Measurements from ENCODE around the gene RNF149.
A peak's percentile ranks its signal among the peaks of the same experiment; 100 is the strongest.
"Not testable (repeated sequence)": the region's sequence is repeated elsewhere in the genome, so short reads cannot be mapped to it uniquely, and the experiment has no call there.

RNF149 gene

GRCh38 chr2:101331202-101331601 is 22.7 kb upstream of the RNF149 start:
- no peak for TF ChIP-seq CTCF (IDR thresholded peaks at IDR 0.05; ENCODE audit: insufficient read depth, low read depth, low read length, missing control alignments)
- no peak overlapping the region for H3K4me3 ChIP-seq (ENCODE audit: low read length)
- no peak for DNase-seq (ENCODE audit: low read depth)

DNA sequence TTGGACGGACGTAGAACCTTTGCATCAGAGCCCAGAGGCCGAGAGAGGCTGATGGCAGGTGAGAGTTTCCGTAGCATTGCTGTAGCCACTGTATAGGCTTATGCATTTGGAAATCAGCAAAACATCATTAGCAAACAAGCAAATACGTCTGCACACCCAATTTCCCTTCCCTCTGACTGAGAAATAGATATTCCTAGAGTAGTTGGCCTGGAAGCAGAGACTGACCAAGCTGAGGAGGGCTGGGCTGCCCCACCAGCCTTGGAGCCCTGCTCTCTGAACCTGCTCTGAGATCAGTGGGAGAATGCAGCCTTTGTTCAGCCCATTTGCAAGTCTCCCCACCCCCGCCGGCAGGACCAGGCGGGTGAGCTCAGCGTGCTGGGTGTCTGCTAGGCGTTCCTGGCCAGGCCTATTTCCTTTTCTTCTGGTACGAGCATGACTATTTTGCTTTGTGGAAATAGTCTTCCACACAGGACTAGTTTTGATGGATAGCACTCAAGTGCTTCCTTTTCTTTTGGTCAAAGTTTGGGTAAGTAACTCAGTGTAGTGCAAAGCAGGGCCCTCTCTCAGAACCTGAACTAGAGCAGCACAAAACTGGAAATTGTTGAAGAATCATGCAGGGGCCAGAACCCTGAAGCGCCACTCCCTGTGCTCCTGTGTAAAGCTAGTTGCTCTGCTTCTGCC is 21.9 kb upstream of the RNF149 start:
- no peak overlapping the region for H3K4me3 ChIP-seq (ENCODE audit: low read length)
- DNase-seq (ENCODE audit: low read depth) = peak; percentile 81
- no peak for TF ChIP-seq CTCF (IDR thresholded peaks at IDR 0.05; ENCODE audit: insufficient read depth, low read depth, low read length, missing control alignments)

- DNase-seq (ENCODE audit: low read depth) = peak; percentile 69
- no peak for TF ChIP-seq CTCF (IDR thresholded peaks at IDR 0.05; ENCODE audit: insufficient read depth, low read depth, low read length, missing control alignments)
- no peak overlapping the region for H3K4me3 ChIP-seq (ENCODE audit: low read length)
Measured at GRCh38 chr2:101329026-101329425, 20.5 kb upstream of the RNF149 start.

DNA sequence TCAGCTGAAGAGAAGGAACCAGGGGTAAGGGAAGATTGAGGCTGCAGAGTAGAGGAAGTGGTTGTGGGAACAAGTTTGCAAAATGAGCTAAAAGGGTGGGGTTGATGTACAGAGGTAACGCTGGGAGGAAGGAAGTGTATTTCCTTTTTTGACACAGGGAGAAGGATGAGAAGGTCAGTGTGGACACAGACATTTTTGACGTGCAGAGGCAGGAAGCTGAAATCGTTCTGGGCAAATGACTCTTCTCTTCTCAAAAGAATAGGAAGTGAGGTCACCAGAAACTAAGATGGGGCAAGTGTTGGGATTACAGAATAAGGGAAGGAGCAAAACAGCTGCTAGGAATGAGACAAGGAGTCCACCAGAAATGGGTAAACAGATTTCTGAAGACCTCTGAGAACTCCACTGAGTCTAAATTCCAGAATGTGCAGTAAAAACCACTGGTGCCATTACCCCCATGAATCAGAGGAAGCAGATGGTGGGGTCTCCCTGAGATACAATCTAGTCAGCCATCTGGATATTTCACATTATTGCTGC is 20.0 kb upstream of the RNF149 start:
- TF ChIP-seq CTCF (IDR thresholded peaks at IDR 0.05; ENCODE audit: insufficient read depth, low read depth, low read length, missing control alignments) = no peak
- peak; percentile 94 for DNase-seq (ENCODE audit: low read depth)
- H3K4me3 ChIP-seq (ENCODE audit: low read length) = no peak overlapping the region

DNA sequence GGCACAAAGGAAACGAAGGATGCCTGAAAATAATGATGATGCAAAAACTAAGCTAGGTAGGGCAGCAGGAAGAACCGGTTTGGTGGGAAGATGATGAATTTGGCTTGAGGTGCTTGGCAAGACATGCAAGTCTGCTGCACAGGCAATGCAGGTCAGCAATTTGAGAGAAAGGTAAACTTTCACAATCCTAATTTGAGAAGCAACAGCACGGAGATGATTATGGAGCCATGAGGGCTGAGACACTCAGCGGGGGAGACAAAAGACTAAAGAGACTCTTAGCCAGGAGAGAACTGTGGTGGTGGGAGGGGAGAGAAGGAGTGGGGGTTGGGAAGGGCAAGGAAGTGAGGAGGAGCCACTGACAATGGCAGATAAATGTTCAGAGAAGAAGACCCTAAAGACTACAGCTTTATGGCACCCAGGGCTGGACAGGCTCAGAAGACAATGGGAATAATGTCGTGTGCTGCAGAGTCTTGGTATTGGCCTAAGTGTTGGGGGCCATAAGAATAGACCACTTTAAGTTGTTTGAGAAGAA is 19.4 kb upstream of the RNF149 start:
- DNase-seq (ENCODE audit: low read depth) = peak; percentile 99
- peak overlapping the region; percentile 9 for H3K4me3 ChIP-seq (ENCODE audit: low read length)
- TF ChIP-seq CTCF (IDR thresholded peaks at IDR 0.05; ENCODE audit: insufficient read depth, low read depth, low read length, missing control alignments) = no peak

- no peak for DNase-seq (ENCODE audit: low read depth)
- no peak for TF ChIP-seq CTCF (IDR thresholded peaks at IDR 0.05; ENCODE audit: insufficient read depth, low read depth, low read length, missing control alignments)
- H3K4me3 ChIP-seq (ENCODE audit: low read length) = no peak overlapping the region
Measured at GRCh38 chr2:101325425-101325824, 16.9 kb upstream of the RNF149 start.

- DNase-seq (ENCODE audit: low read depth); H3K4me3 ChIP-seq (ENCODE audit: low read length): not testable (repeated sequence)
Measured at GRCh38 chr2:101316568-101316967, 8.1 kb upstream of the RNF149 start.
